ENCODE measurements around the gene SRSF11.

- no peak for TF ChIP-seq CTCF (IDR thresholded peaks at IDR 0.05)
- TF ChIP-seq POLR2AphosphoS5 (IDR thresholded peaks at IDR 0.05) = no peak
- TF ChIP-seq POLR2A (IDR thresholded peaks at IDR 0.05) = no peak
- no peak for TF ChIP-seq EP300 (IDR thresholded peaks at IDR 0.05)
Measured at GRCh38 chr1:70231475-70231874, 10.3 kb downstream of the SRSF11 start.

Measured in sigmoid colon (tissue), 4 donors.